ENCODE measurements around the gene MRPS30.

GRCh38 chr5:44769200-44769876 is 39.4 kb upstream of the MRPS30 start:
- TF ChIP-seq CTCF (conservative IDR thresholded peaks at IDR 0.05; ENCODE audit: low read length) (no peak), EZH2phosphoT487 (IDR thresholded peaks at IDR 0.05; ENCODE audit: borderline replicate concordance) (no peak)

Measured in Loucy (cell line).